Measurements from ENCODE around the gene PDE7B. TPM values are rescaled to one million over a fixed set of nuclear protein-coding genes. Genes with fewer than 3 reads are reported as not detected.

The PDE7B gene
- polyA plus RNA-seq, 1 of the 3 experiments (the other 2 are of a cell fraction), result 1.9 TPM

DNA sequence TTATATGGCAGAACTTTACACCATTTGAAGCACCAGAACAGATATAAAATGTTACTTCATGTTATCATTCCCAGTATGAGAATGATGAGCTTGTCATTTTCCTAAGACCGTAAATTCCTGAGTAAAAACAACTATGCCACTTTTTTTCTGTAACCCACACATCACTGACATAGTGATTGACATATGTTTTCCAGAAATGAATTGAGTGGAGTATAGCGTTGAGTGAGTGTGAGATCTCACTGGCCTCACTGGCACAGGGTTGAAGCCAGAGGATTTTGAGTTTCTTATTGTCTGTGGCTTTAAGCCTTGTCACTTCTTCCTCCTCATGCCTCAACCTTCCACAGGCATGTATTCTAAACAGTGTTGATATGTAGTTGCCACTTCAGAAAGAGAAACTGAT, 62.3 kb downstream of the PDE7B start:
- CTCF ChIA-PET, result no interaction called here
- no peak for DNase-seq
- WGBS (ENCODE audit: low lambda C conversion rate), result 98% methylated on average over 2 of the region's 2 CpGs
- Histone ChIP-seq H3K27me3 (ENCODE audit: insufficient read depth) (no peaks in the 10 kb centered on the region), H3K79me2 (ENCODE audit: insufficient read depth) (no peaks in the 10 kb centered on the region), H3K4me3 (ENCODE audit: low read depth in 2 of 2, low read length in 1 of 2) (no peak overlapping the region), H3K4me2 (no peak overlapping the region), H3K9ac (no peak overlapping the region), H3K36me3 (replicated peaks in 1 of 2; ENCODE audit: control insufficient read depth in 1 of 2, insufficient read depth in 2 of 2, low read length in 1 of 2) (no peaks in the 10 kb centered on the region), H3F3A (replicated peaks; ENCODE audit: insufficient read depth) (no peaks in the 10 kb centered on the region), H3K27ac (ENCODE audit: low read depth in 2 of 2, low read length in 1 of 2) (no peak overlapping the region), H3K9me2 (no peaks in the 10 kb centered on the region), H3K9me3 (no peaks in the 10 kb centered on the region), H2AFZ (ENCODE audit: low read depth) (no peak overlapping the region), H3K4me1 (ENCODE audit: control insufficient read depth in 1 of 2, insufficient read depth in 2 of 2, low read depth in 1 of 2, low read length in 1 of 2) (no peaks in the 10 kb centered on the region), H4K20me1 (ENCODE audit: insufficient read depth) (no peaks in the 10 kb centered on the region)
- POLR2A ChIA-PET, result no interaction called here
- TF ChIP-seq, protein P1, sequence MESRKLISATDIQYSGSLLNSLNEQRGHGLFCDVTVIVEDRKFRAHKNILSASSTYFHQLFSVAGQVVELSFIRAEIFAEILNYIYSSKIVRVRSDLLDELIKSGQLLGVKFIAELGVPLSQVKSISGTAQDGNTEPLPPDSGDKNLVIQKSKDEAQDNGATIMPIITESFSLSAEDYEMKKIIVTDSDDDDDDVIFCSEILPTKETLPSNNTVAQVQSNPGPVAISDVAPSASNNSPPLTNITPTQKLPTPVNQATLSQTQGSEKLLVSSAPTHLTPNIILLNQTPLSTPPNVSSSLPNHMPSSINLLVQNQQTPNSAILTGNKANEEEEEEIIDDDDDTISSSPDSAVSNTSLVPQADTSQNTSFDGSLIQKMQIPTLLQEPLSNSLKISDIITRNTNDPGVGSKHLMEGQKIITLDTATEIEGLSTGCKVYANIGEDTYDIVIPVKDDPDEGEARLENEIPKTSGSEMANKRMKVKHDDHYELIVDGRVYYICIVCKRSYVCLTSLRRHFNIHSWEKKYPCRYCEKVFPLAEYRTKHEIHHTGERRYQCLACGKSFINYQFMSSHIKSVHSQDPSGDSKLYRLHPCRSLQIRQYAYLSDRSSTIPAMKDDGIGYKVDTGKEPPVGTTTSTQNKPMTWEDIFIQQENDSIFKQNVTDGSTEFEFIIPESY (IDR thresholded peaks at IDR 0.05; ENCODE audit: borderline replicate concordance, low read depth), result no peak
- TF ChIP-seq FOXM1 (IDR thresholded peaks at IDR 0.05; ENCODE audit: low read depth), result no peak
- no peak for TF ChIP-seq RXRA (IDR thresholded peaks at IDR 0.05; ENCODE audit: borderline replicate concordance, low read depth)
- TF ChIP-seq RFX5 (IDR thresholded peaks at IDR 0.05; ENCODE audit: low read length), result no peak
- no peak for TF ChIP-seq EP300 (IDR thresholded peaks at IDR 0.05; ENCODE audit: borderline replicate concordance in 1 of 2, low read depth in 1 of 2, low read length in 1 of 2)
- TF ChIP-seq, protein P2, sequence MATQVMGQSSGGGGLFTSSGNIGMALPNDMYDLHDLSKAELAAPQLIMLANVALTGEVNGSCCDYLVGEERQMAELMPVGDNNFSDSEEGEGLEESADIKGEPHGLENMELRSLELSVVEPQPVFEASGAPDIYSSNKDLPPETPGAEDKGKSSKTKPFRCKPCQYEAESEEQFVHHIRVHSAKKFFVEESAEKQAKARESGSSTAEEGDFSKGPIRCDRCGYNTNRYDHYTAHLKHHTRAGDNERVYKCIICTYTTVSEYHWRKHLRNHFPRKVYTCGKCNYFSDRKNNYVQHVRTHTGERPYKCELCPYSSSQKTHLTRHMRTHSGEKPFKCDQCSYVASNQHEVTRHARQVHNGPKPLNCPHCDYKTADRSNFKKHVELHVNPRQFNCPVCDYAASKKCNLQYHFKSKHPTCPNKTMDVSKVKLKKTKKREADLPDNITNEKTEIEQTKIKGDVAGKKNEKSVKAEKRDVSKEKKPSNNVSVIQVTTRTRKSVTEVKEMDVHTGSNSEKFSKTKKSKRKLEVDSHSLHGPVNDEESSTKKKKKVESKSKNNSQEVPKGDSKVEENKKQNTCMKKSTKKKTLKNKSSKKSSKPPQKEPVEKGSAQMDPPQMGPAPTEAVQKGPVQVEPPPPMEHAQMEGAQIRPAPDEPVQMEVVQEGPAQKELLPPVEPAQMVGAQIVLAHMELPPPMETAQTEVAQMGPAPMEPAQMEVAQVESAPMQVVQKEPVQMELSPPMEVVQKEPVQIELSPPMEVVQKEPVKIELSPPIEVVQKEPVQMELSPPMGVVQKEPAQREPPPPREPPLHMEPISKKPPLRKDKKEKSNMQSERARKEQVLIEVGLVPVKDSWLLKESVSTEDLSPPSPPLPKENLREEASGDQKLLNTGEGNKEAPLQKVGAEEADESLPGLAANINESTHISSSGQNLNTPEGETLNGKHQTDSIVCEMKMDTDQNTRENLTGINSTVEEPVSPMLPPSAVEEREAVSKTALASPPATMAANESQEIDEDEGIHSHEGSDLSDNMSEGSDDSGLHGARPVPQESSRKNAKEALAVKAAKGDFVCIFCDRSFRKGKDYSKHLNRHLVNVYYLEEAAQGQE (IDR thresholded peaks at IDR 0.05; ENCODE audit: low read depth, low read length), result no peak
- TF ChIP-seq, protein P3, sequence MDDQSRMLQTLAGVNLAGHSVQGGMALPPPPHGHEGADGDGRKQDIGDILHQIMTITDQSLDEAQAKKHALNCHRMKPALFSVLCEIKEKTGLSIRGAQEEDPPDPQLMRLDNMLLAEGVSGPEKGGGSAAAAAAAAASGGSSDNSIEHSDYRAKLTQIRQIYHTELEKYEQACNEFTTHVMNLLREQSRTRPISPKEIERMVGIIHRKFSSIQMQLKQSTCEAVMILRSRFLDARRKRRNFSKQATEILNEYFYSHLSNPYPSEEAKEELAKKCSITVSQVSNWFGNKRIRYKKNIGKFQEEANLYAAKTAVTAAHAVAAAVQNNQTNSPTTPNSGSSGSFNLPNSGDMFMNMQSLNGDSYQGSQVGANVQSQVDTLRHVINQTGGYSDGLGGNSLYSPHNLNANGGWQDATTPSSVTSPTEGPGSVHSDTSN (IDR thresholded peaks at IDR 0.05), result no peak
- TF ChIP-seq, protein P4, sequence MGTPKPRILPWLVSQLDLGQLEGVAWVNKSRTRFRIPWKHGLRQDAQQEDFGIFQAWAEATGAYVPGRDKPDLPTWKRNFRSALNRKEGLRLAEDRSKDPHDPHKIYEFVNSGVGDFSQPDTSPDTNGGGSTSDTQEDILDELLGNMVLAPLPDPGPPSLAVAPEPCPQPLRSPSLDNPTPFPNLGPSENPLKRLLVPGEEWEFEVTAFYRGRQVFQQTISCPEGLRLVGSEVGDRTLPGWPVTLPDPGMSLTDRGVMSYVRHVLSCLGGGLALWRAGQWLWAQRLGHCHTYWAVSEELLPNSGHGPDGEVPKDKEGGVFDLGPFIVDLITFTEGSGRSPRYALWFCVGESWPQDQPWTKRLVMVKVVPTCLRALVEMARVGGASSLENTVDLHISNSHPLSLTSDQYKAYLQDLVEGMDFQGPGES (IDR thresholded peaks at IDR 0.05; ENCODE audit: low read depth, low read length), result no peak
- no peak for TF ChIP-seq EZH2phosphoT487 (IDR thresholded peaks at IDR 0.05; ENCODE audit: borderline replicate concordance, low read depth)
- TF ChIP-seq POLR2AphosphoS5 (IDR thresholded peaks at IDR 0.05; ENCODE audit: low read depth, low read length), result no peak
- no peak for TF ChIP-seq JUND (IDR thresholded peaks at IDR 0.05)

Data from SK-N-SH (cell line).